H9 (cell line): ENCODE data around the gene SIX1. TPM values are rescaled to one million over a fixed set of nuclear protein-coding genes. Genes with fewer than 3 reads are reported as not detected.

Experiments
- DNase-seq: peaks from one replicate; pipeline ENCODE4 v3.0.0-alpha.2; 2017
- H2AFZ ChIP-seq: one replicate; pipeline ENCODE4 v1.6.1; 2013; ENCODE audit warnings: mild to moderate bottlenecking, low read length, control low read depth, moderate library complexity
- H2AK5ac ChIP-seq: 2 replicates; pipeline ENCODE4 v1.6.1; 2013; ENCODE audit warnings: low read length, control low read depth, mixed read lengths; ENCODE audit not compliant: insufficient read length
- H2BK120ac ChIP-seq: one replicate; pipeline ENCODE4 v1.6.1; 2013; ENCODE audit warnings: low read depth, mild to moderate bottlenecking, low read length, control low read depth, inconsistent platforms; ENCODE audit not compliant: poor library complexity, severe bottlenecking
- H2BK12ac ChIP-seq: 2 replicates; pipeline ENCODE4 v1.6.1; 2013; ENCODE audit warnings: low read length, control low read depth, mixed read lengths, low read depth; ENCODE audit not compliant: insufficient read length
- H2BK15ac ChIP-seq: 2 replicates; pipeline ENCODE4 v1.6.1; 2013; ENCODE audit warnings: low read depth, low read length, control low read depth
- H2BK20ac ChIP-seq: one replicate; pipeline ENCODE4 v1.6.1; 2013; ENCODE audit warnings: low read depth, mild to moderate bottlenecking, low read length, control low read depth, inconsistent platforms; ENCODE audit not compliant: poor library complexity, severe bottlenecking
- H2BK5ac ChIP-seq: 2 replicates; pipeline ENCODE4 v1.6.1; 2013; ENCODE audit warnings: low read length, control low read depth, mixed read lengths; ENCODE audit not compliant: insufficient read length
- H3K14ac ChIP-seq: 2 replicates; pipeline ENCODE4 v1.6.1; 2013; ENCODE audit warnings: low read length, control low read depth; ENCODE audit not compliant: insufficient read depth
- H3K18ac ChIP-seq: 2 replicates; pipeline ENCODE4 v1.6.1; 2013; ENCODE audit warnings: low read depth, mild to moderate bottlenecking, mixed read lengths, low read length, control low read depth; ENCODE audit not compliant: insufficient read length
- H3K23ac ChIP-seq: 2 replicates; pipeline ENCODE4 v1.6.1; 2013; ENCODE audit warnings: low read length, control low read depth, mixed read lengths, low read depth; ENCODE audit not compliant: insufficient read length
- H3K23me2 ChIP-seq: 2 replicates; pipeline ENCODE4 v1.6.1; 2013; ENCODE audit warnings: low read depth, mild to moderate bottlenecking, mixed read lengths, low read length, control low read depth; ENCODE audit not compliant: insufficient read length, poor library complexity, severe bottlenecking
- H3K27ac ChIP-seq: 2 replicates; pipeline ENCODE4 v1.5.1; 2013; ENCODE audit warnings: low read length, control low read depth, mixed read lengths, low read depth; ENCODE audit not compliant: insufficient read length
- H3K27me3 ChIP-seq: 2 replicates; pipeline ENCODE4 v1.6.1; 2013; ENCODE audit warnings: low read length, control low read depth, inconsistent platforms; ENCODE audit not compliant: insufficient read depth
- H3K4ac ChIP-seq: 2 replicates; pipeline ENCODE4 v1.6.1; 2013; ENCODE audit warnings: low read depth, mild to moderate bottlenecking, control low read depth, inconsistent platforms, low read length, moderate library complexity
- H3K4me1 ChIP-seq: 2 replicates; pipeline ENCODE4 v1.6.1; 2013; ENCODE audit warnings: low read length, control low read depth, inconsistent platforms; ENCODE audit not compliant: insufficient read depth
- H3K4me2 ChIP-seq: 2 replicates; pipeline ENCODE4 v1.6.1; 2013; ENCODE audit warnings: low read length, control low read depth, mixed read lengths; ENCODE audit not compliant: insufficient read length, insufficient read depth
- H3K56ac ChIP-seq: 2 replicates; pipeline ENCODE4 v1.6.1; 2013; ENCODE audit warnings: low read depth, mild to moderate bottlenecking, mixed read lengths, low read length, control low read depth; ENCODE audit not compliant: insufficient read length
- H3K79me1 ChIP-seq: 2 replicates; pipeline ENCODE4 v1.6.1; 2013; ENCODE audit warnings: low read depth, mild to moderate bottlenecking, moderate library complexity, low read length, control low read depth, inconsistent platforms; ENCODE audit not compliant: insufficient read depth, poor library complexity, severe bottlenecking
- H3K79me2 ChIP-seq: 2 replicates; pipeline ENCODE4 v1.6.1; 2013; ENCODE audit warnings: low read length, control low read depth, inconsistent platforms; ENCODE audit not compliant: insufficient read depth
- H3K9ac ChIP-seq: 2 replicates; pipeline ENCODE4 v1.6.1; 2013; ENCODE audit warnings: low read length, control low read depth, mixed read lengths; ENCODE audit not compliant: insufficient read length; ENCODE audit errors: extremely low read depth
- H3K9me3 ChIP-seq: one replicate; pipeline ENCODE4 v1.6.1; 2013; ENCODE audit warnings: low read depth, low read length, inconsistent platforms; ENCODE audit not compliant: control insufficient read depth
- H3T11ph ChIP-seq: one replicate; pipeline ENCODE4 v1.6.1; 2013; ENCODE audit warnings: mild to moderate bottlenecking, low read length, control low read depth, inconsistent platforms
- H4K20me1 ChIP-seq: one replicate; pipeline ENCODE4 v1.6.1; 2013; ENCODE audit not compliant: control insufficient read depth, insufficient read length, insufficient read depth
- H4K5ac ChIP-seq: 2 replicates; pipeline ENCODE4 v1.6.1; 2013; ENCODE audit warnings: low read depth, mild to moderate bottlenecking, mixed read lengths, low read length, control low read depth; ENCODE audit not compliant: insufficient read length
- H4K8ac ChIP-seq: replicated peaks from 2 replicates; pipeline ENCODE4 v1.6.1; 2013; ENCODE audit warnings: low read length, control low read depth, mixed read lengths, low read depth; ENCODE audit not compliant: insufficient read length
- H4K91ac ChIP-seq: 2 replicates; pipeline ENCODE4 v1.6.1; 2013; ENCODE audit warnings: low read depth, mild to moderate bottlenecking, moderate library complexity, mixed read lengths, low read length, control low read depth; ENCODE audit not compliant: insufficient read length
- H3K27ac Mint-ChIP-seq, 3 experiments: 2 replicates in 2 of 3; 3 replicates in 1 of 3; pipeline ENCODE4 v1.8.0; 2020 to 2021; ENCODE audit warnings: mixed read lengths in 3 of 3, mild to moderate bottlenecking in 1 of 3, moderate library complexity in 1 of 3
- H3K27me3 Mint-ChIP-seq: 2 replicates; pipeline ENCODE4 v1.8.0; 2021; ENCODE audit warnings: low read depth, mild to moderate bottlenecking, moderate library complexity, mixed read lengths
- H3K36me3 Mint-ChIP-seq, 3 experiments: 2 replicates in 2 of 3; 3 replicates in 1 of 3; pipeline ENCODE4 v1.8.0; 2020 to 2021; ENCODE audit warnings: low read depth in 3 of 3, mixed read lengths in 3 of 3; ENCODE audit not compliant: insufficient read depth in 1 of 3
- H3K4me1 Mint-ChIP-seq, 2 experiments: 2 replicates each; pipeline ENCODE4 v1.8.0; 2020; ENCODE audit warnings: mixed read lengths in 2 of 2
- H3K4me3 Mint-ChIP-seq, 2 experiments: 2 replicates in 1 of 2; 3 replicates in 1 of 2; pipeline ENCODE4 v1.8.0; 2020 to 2021; ENCODE audit warnings: mild to moderate bottlenecking in 2 of 2, mixed read lengths in 2 of 2, moderate library complexity in 1 of 2
- H3K9me3 Mint-ChIP-seq, 2 experiments: 2 replicates in 1 of 2; 3 replicates in 1 of 2; pipeline ENCODE4 v1.8.0; 2020; ENCODE audit warnings: mild to moderate bottlenecking in 2 of 2, mixed read lengths in 2 of 2, moderate library complexity in 1 of 2
- WGBS: extraction: QIAGEN DNeasy Blood & Tissue Kit; methylation state at CpG from one replicate; pipeline ENCODE4 v1.1.7; 2013; ENCODE audit warnings: missing lambda C conversion rate, low lambda C conversion rate, mixed read lengths; ENCODE audit not compliant: insufficient read length; ENCODE audit errors: extremely low coverage; 5-methylcytosine and 5-hydroxymethylcytosine counted together
- total RNA-seq: library from RNA; stranded (reverse); gene quantifications from 2 replicates; pipeline ENCODE4 v1.2.1, GENCODE V29; 2021
- TF ChIP-seq, protein P1 (sequence below): fragments of 200-600 bp; sonication (generic); conservative IDR thresholded peaks from 3 replicates; pipeline ENCODE4 v1.8.0; 2021; ENCODE audit warnings: antibody characterized with exemption, mild to moderate bottlenecking

The SIX1 gene
- total RNA-seq, 1 experiment from 2014 or later, result 0.17 TPM

- no peak overlapping the region for H3K4me2 ChIP-seq
- H3K14ac ChIP-seq, result no peak overlapping the region
- peaks cover 33% of the 10 kb centered on the region for H3K27me3 Mint-ChIP-seq
- WGBS, result no CpG with 5 or more reads among the region's 3 CpGs
- peaks cover 15 to 16% of the 10 kb centered on the region in 2 experiments for H3K4me1 Mint-ChIP-seq
- no peak overlapping the region for H3K4me3 Mint-ChIP-seq
- H2BK5ac ChIP-seq, result no peak overlapping the region
- H3K9me3 Mint-ChIP-seq, result no peaks in the 10 kb centered on the region; a peak in 1 of 5 replicates
- H3K9me3 ChIP-seq, result no peaks in the 10 kb centered on the region
- no peak overlapping the region for H2BK12ac ChIP-seq
- no peak overlapping the region for H3K27ac ChIP-seq
- H2BK15ac ChIP-seq, result no peak overlapping the region
- H2AK5ac ChIP-seq, result no peak overlapping the region
- no peak overlapping the region for H3K27ac Mint-ChIP-seq
- H3K36me3 Mint-ChIP-seq, result no peaks in the 10 kb centered on the region
- H3K79me1 ChIP-seq, result no peaks in the 10 kb centered on the region
- H3K27me3 ChIP-seq, result peaks cover 8% of the 10 kb centered on the region; the same call in 1 of the 2 replicates
- H4K5ac ChIP-seq, result no peak overlapping the region
- TF ChIP-seq, protein P1, sequence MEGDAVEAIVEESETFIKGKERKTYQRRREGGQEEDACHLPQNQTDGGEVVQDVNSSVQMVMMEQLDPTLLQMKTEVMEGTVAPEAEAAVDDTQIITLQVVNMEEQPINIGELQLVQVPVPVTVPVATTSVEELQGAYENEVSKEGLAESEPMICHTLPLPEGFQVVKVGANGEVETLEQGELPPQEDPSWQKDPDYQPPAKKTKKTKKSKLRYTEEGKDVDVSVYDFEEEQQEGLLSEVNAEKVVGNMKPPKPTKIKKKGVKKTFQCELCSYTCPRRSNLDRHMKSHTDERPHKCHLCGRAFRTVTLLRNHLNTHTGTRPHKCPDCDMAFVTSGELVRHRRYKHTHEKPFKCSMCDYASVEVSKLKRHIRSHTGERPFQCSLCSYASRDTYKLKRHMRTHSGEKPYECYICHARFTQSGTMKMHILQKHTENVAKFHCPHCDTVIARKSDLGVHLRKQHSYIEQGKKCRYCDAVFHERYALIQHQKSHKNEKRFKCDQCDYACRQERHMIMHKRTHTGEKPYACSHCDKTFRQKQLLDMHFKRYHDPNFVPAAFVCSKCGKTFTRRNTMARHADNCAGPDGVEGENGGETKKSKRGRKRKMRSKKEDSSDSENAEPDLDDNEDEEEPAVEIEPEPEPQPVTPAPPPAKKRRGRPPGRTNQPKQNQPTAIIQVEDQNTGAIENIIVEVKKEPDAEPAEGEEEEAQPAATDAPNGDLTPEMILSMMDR, result no peak
- no peaks in the 10 kb centered on the region for H3K79me2 ChIP-seq
- peaks cover 3% of the 10 kb centered on the region for H3K23me2 ChIP-seq
- H3K23ac ChIP-seq, result no peak overlapping the region
- no peak overlapping the region for H3T11ph ChIP-seq
- no peak overlapping the region for H3K9ac ChIP-seq
- H4K8ac ChIP-seq, result no peak overlapping the region
- H4K20me1 ChIP-seq, result no peaks in the 10 kb centered on the region
- H3K18ac ChIP-seq, result no peak overlapping the region
- no peak overlapping the region for H2AFZ ChIP-seq
- no peak overlapping the region for H2BK20ac ChIP-seq
- no peak overlapping the region for H4K91ac ChIP-seq
- H3K4ac ChIP-seq, result no peak overlapping the region
- no peak for DNase-seq
- no peak overlapping the region for H3K56ac ChIP-seq
- H3K4me1 ChIP-seq, result no peaks in the 10 kb centered on the region
- no peak overlapping the region for H2BK120ac ChIP-seq
These were observed 17.0 kb downstream of the SIX1 start for GRCh38 chr14:60632257-60632656.
